Natural killer cell (primary cell): Measurements from ENCODE around the gene METTL3. TPM values are rescaled to one million over a fixed set of nuclear protein-coding genes. Genes with fewer than 3 reads are reported as not detected.
A peak's percentile ranks its signal among the peaks of the same experiment; 100 is the strongest.

Experiments
- ATAC-seq, 3 donors: fragments of 150-1000 bp in 2 of 3; fragments of 200-7000 bp in 1 of 3; cut with Tn5 transposase; 1 replicate in 1 of 3; 2 replicates in 2 of 3; pipeline ENCODE4 v1.10.0; 2021; ENCODE audit warnings: mild to moderate bottlenecking in 2 of 3, moderate library complexity in 2 of 3
- DNase-seq, 2 donors: peaks; one replicate each; pipeline versions ENCODE4 v3.0.0 to v3.0.0-alpha.2; 2013 to 2021; ENCODE audit warnings: mixed read lengths in 1 of 2
- H3K27ac ChIP-seq: one replicate; pipeline ENCODE4 v1.5.1; 2013; ENCODE audit warnings: mild to moderate bottlenecking, low read length
- H3K27me3 ChIP-seq: one replicate; pipeline ENCODE4 v1.6.1; 2013; ENCODE audit warnings: low read length; ENCODE audit not compliant: control insufficient read depth, insufficient read depth
- H3K36me3 ChIP-seq: one replicate; pipeline ENCODE4 v1.6.1; 2013; ENCODE audit warnings: low read length; ENCODE audit not compliant: control insufficient read depth, insufficient read depth
- H3K4me1 ChIP-seq: one replicate; pipeline ENCODE4 v1.6.1; 2013; ENCODE audit warnings: low read length; ENCODE audit not compliant: control insufficient read depth, insufficient read depth
- H3K4me3 ChIP-seq: one replicate; pipeline ENCODE4 v1.5.1; 2013; ENCODE audit warnings: low read length
- H3K9me3 ChIP-seq: one replicate; pipeline ENCODE4 v1.6.1; 2013; ENCODE audit warnings: low read length; ENCODE audit not compliant: control insufficient read depth, insufficient read depth
- H3K27ac Mint-ChIP-seq, 2 donors: one replicate each; pipeline ENCODE4 v1.8.0; 2022; ENCODE audit warnings: mild to moderate bottlenecking in 2 of 2, mixed read lengths in 2 of 2, moderate library complexity in 1 of 2
- H3K27me3 Mint-ChIP-seq, 2 donors: one replicate each; pipeline ENCODE4 v1.8.0; 2022; ENCODE audit warnings: low read depth in 2 of 2, mixed read lengths in 2 of 2
- H3K36me3 Mint-ChIP-seq: one replicate; pipeline ENCODE4 v1.8.0; 2022; ENCODE audit warnings: mixed read lengths
- H3K4me1 Mint-ChIP-seq, 2 donors: one replicate each; pipeline ENCODE4 v1.8.0; 2022; ENCODE audit warnings: mixed read lengths in 2 of 2
- H3K4me3 Mint-ChIP-seq: one replicate; pipeline ENCODE4 v1.8.0; 2022; ENCODE audit warnings: mild to moderate bottlenecking, moderate library complexity, mixed read lengths
- H3K9me3 Mint-ChIP-seq, 2 donors: one replicate each; pipeline ENCODE4 v1.8.0; 2022; ENCODE audit warnings: mixed read lengths in 2 of 2
- CTCF ChIP-seq: fragments of 200-600 bp; IDR thresholded peaks from one replicate; pipeline ENCODE4 v1.8.0; 2022; ENCODE audit warnings: antibody characterized with exemption
- WGBS: methylation state at CpG from one replicate; pipeline ENCODE4 v1.1.7; 2013; ENCODE audit warnings: missing lambda C conversion rate; ENCODE audit not compliant: insufficient coverage; 5-methylcytosine and 5-hydroxymethylcytosine counted together
- intact Hi-C: fragments of 100-400 bp; cut with micrococcal nuclease; formaldehyde crosslinking; loops from one replicate; pipeline ENCODE4 v1.14.2; 2022
- total RNA-seq, 4 donors: library from RNA; stranded (reverse); fragments of 120-200 nt in 1 of 4; gene quantifications; one replicate each; pipeline versions ENCODE4 v1.2.3 to v1.2.4, GENCODE V29; 2013 to 2022

The METTL3 gene
- total RNA-seq, 3 donors from 2014 or later (not counting 1 experiment from before 2014, with no cell fraction given) = 63.3 to 72.5 (median 68.3) TPM

GRCh38 chr14:21514341-21514740 is 3.2 kb upstream of the METTL3 start:
- H3K4me1 ChIP-seq = peaks cover 14% of the 10 kb centered on the region
- intact Hi-C loops = no loop called here
- H3K36me3 ChIP-seq = no peaks in the 10 kb centered on the region
- no peak overlapping the region for H3K27ac ChIP-seq
- H3K9me3 Mint-ChIP-seq = peaks cover 0 to 2% of the 10 kb centered on the region in 2 donors
- H3K4me3 ChIP-seq = no peak overlapping the region
- DNase-seq (no peak), ATAC-seq (no peak)
- WGBS = 100% methylated on average over 1 of the region's 1 CpG
- H3K36me3 Mint-ChIP-seq = no peaks in the 10 kb centered on the region
- no peaks in the 10 kb centered on the region for H3K27me3 ChIP-seq
- H3K27ac Mint-ChIP-seq = no peak overlapping the region
- H3K4me1 Mint-ChIP-seq = peaks cover 20 to 23% of the 10 kb centered on the region in 2 donors
- peaks cover 0 to 5% of the 10 kb centered on the region in 2 donors for H3K27me3 Mint-ChIP-seq
- H3K4me3 Mint-ChIP-seq = no peak overlapping the region
- H3K9me3 ChIP-seq = no peaks in the 10 kb centered on the region
- TF ChIP-seq CTCF = no peak

- intact Hi-C loops = loop anchor here (1.0 kb wide), 1 partner anchor 72 kb away; no protein-coding TSS in a partner anchor
- Mint-ChIP-seq H3K27me3 (no peaks in the 10 kb centered on the region), H3K9me3 (peaks cover 0 to 2% of the 10 kb centered on the region in 2 donors), H3K4me1 (peaks cover 46 to 49% of the 10 kb centered on the region in 2 donors), H3K27ac (peak overlapping the region; percentile 96 to 98), H3K4me3 (peak overlapping the region; percentile 97), H3K36me3 (no peaks in the 10 kb centered on the region)
- ATAC-seq = no peak
- Histone ChIP-seq H3K27ac (no peak overlapping the region), H3K27me3 (no peaks in the 10 kb centered on the region), H3K4me1 (peaks cover 22% of the 10 kb centered on the region), H3K36me3 (peaks cover 5% of the 10 kb centered on the region), H3K9me3 (no peaks in the 10 kb centered on the region), H3K4me3 (no peak overlapping the region)
- DNase-seq = no peak
- no peak for TF ChIP-seq CTCF
- WGBS = 70% methylated on average over 6 of the region's 6 CpGs
Observed at GRCh38 chr14:21509432-21510143, 1.6 kb downstream of the METTL3 start.

DNA sequence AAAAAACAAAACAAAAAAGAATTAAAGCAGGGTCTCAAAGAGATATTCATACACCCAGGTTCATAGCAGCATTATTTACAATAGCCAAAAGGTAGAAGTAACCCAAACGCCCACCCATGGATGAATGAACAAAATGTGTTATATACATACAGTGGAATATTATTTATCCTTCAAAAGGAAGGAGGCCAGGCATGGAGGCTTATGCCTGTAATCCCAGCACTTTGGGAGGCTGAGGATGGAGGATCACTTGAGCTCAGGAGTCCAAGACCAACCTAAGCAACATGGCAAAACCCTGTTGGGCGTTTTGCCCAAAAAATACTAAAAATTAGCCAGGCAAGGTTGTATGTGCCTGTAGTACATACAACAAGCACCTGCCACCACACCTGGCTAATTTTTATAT is 4.6 kb downstream of the METTL3 start:
- peaks cover 19% of the 10 kb centered on the region for H3K4me1 ChIP-seq
- 89% methylated on average over 1 of the region's 2 CpGs for WGBS
- peaks cover 27% of the 10 kb centered on the region for H3K36me3 ChIP-seq
- no peak overlapping the region for H3K27ac ChIP-seq
- H3K27me3 ChIP-seq = no peaks in the 10 kb centered on the region
- ATAC-seq = no peak
- H3K27me3 Mint-ChIP-seq = no peaks in the 10 kb centered on the region
- H3K4me3 Mint-ChIP-seq = no peak overlapping the region
- TF ChIP-seq CTCF = no peak
- no peaks in the 10 kb centered on the region for H3K36me3 Mint-ChIP-seq
- intact Hi-C loops = no loop called here
- DNase-seq = no peak
- H3K27ac Mint-ChIP-seq = no peak overlapping the region
- H3K4me1 Mint-ChIP-seq = peaks cover 44 to 49% of the 10 kb centered on the region in 2 donors
- no peak overlapping the region for H3K4me3 ChIP-seq
- H3K9me3 ChIP-seq = no peaks in the 10 kb centered on the region
- H3K9me3 Mint-ChIP-seq = peaks cover 0 to 2% of the 10 kb centered on the region in 2 donors
